Smooth muscle cell of the coronary artery (primary cell): ENCODE results near the gene ZNF366. TPM values are rescaled to one million over a fixed set of nuclear protein-coding genes. Genes with fewer than 3 reads are reported as not detected.

Source experiments
- total RNA-seq: library from RNA; depleted of rRNA; stranded (reverse); fragments of >200 nt; gene quantifications from 2 replicates; pipeline ENCODE4 v1.2.3, GENCODE V29; 2014; ENCODE audit warnings: low replicate concordance

Gene ZNF366
- under 0.01 and 0.12 TPM in 2 replicates for total RNA-seq

GRCh38 chr5:72507231-72507906 lies at the start of gene ZNF366:
TSS of gene ZNF366 (minus strand) at chr5:72507410. CDS start at chr5:72461496, 45,914 bp downstream.

Other genes starting within 250 kb of the ZNF366 start
- 39.2 and 51.0 TPM in 2 replicates for gene MRPS27, start 187.2 kb downstream of the ZNF366 start, total RNA-seq
- 6.2 and 6.8 TPM in 2 replicates for gene PTCD2, start 187.0 kb downstream of the ZNF366 start, total RNA-seq